Fibroblast of skin of back (primary cell): Measurements from ENCODE around the gene DRAXIN.

ENCODE experiments used
- DNase-seq: peaks from one replicate; pipeline ENCODE4 v3.0.0-alpha.2; 2013

DRAXIN gene

DNA sequence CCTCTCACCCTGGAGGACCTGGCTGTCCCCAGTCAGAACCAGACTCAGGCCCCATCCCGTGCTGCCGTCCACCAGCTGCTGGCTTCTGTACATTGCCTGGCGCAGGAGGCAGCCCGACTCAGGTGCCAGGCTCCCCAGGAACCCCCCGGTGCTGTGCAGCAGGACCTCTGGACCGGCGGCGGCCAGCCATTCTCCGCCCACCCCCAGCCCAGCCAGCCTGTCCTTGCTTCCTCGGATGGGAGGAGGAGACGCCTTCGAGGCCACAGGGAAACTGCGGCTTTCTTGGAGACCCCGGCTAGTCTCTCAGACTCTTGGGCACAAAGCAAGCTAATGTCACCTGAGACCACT lies 74.9 kb downstream of the DRAXIN start:
- DNase-seq: no peak

DNA sequence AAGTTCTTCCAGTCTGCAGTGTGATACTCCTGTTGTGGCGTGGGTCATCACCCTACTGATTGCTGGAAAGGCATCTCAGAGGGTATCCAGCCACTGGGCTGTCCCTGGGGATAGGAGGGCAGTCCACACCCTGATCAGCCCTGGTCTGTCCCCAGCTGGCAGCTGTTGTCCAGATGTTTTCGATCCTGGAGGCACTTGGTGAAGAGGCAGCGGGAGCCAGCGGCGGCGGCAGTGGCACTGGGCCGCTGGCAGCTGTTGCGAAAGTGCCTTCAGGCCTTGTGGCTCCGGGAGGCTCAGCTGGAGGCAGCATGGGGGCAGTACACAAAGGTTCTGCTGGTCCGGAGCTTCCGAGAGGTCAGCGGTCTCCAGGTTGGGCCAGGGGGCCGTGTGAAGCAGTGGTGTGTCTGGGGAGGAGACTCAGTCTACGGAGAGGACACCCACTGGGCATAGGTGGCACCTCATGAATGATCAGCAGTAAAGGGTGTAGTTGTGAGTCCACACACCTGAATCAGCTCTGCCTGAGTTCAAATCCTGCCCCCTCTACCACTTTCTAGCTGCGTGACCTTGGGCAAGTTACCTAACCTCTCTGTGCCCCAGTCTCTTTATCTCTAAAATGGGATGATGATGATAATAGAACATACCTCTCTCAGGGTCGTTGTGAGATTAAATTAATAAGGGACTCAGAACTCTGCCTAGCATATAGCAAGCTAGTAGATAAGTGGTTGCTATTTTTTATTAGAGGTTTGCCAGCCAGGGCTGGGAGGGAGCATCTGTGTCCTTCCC lies 76.6 kb downstream of the DRAXIN start:
- no peak for DNase-seq

DNA sequence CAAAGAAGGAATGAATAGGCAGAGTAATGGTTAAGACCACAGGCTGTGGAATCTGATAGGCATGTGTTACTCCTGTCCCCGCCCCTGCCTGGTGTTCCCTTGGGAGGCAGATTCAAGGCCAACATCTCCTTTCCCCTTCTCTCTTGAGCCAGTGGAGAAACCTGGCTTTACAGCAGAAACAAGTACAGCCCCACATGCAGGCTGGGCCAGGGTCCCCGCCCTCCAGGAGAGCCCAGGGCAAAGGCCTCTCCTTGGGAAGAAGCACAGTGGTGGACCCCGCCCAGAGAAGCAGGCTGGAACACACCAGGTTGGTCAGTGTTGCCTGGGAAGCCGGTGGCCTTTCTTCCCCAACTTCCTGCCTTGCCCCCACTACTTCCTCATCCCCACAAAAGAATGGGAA lies 77.3 kb downstream of the DRAXIN start:
- DNase-seq: peak; percentile 30

DNA sequence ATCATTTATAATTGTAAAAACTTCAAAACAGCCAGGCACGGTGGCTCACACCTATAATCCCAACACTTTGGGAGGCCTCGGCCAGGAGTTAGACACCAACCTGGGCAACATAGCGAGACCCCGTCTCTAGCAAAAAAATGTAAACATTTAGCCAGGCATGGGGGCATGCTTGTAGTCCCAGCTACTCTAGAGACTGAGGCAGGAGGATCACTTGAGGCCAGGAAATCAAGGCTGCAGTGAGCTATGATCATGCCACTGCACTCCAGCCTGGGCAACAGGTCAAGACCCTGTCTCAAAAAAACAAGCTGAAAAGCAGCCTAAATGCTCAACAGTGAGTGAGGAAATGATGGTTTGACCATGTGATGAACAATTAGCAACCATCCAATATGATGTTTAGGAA lies 77.8 kb downstream of the DRAXIN start:
- no peak for DNase-seq

- DNase-seq: no peak
Measured at GRCh38 chr1:11770011-11770410, 78.5 kb downstream of the DRAXIN start.

DNA sequence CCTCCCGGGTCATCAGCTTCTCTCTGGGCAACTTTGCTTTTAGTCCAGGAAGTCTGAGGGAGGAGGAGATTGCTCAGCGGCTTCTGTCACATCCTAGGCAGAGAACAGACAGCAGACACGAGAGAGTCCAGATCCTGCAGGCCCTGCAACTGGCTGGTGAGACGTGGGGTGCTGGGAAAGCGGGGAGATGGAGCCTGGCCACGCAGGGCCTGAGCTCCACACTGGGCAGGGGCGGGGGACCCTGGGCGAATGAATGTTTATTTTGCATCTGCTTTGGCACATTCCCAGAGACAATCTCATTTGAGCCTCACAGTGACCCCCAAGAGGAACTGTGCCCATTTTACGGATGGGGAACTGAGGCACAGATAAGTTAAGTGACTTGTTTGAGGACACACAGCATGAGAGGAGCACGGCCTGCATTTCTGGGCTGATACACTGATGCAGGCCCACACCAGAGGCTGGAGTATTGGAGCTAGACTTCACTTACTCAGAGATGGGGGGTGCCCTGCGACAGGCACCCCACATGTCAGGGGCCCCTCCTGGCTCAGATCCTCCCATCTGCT lies 80.1 kb downstream of the DRAXIN start:
- no peak for DNase-seq

- no peak for DNase-seq
Measured at GRCh38 chr1:11772458-11772857, 80.9 kb downstream of the DRAXIN start.

DNA sequence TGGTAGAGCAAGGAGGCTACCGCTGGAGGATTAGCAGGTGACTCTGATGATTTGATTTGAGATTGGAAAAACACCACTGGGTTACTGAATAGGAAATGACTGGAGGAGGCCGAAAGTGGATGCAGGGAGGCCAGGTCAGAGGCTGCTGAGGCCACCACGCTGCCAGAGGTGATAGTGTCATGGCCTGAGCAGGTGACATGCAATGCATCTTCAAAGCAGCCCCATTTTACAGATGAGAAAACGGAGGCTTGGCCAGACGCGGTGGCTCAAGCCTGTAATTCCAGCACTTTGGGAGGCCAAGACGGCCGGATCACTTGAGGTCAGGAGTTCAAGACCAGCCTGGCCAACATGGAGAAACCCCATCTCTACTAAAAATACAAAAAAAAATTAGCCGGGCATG lies 83.2 kb downstream of the DRAXIN start:
- DNase-seq: no peak
